Amygdala (tissue), 56 donors: Measurements from ENCODE around the gene KCNMA1.

Experiments
- DNase-seq, 56 donors: peaks; one replicate each; lab custom pipeline; 2025; lab: John Stamatoyannopoulos, UW

The KCNMA1 gene

GRCh38 chr10:77068969-77069368 is 568.6 kb downstream of the KCNMA1 start:
- DNase-seq: no peak

GRCh38 chr10:77068272-77068671 is 569.3 kb downstream of the KCNMA1 start:
- DNase-seq: no peak

- no peak for DNase-seq
These were observed 575.2 kb downstream of the KCNMA1 start for GRCh38 chr10:77062381-77062780.

GRCh38 chr10:77060913-77061312 is 576.7 kb downstream of the KCNMA1 start:
- DNase-seq: no peak

GRCh38 chr10:77056650-77057049 is 581.0 kb downstream of the KCNMA1 start:
- DNase-seq: no peak

- DNase-seq: no peak
These were observed 585.0 kb downstream of the KCNMA1 start for GRCh38 chr10:77052593-77052992.

GRCh38 chr10:77051837-77052236 is 585.8 kb downstream of the KCNMA1 start:
- DNase-seq: no peak

GRCh38 chr10:77049896-77050295 is 587.7 kb downstream of the KCNMA1 start:
- no peak for DNase-seq

GRCh38 chr10:77049146-77049545 is 588.5 kb downstream of the KCNMA1 start:
- no peak for DNase-seq

- DNase-seq: no peak
These were observed 592.5 kb downstream of the KCNMA1 start for GRCh38 chr10:77045085-77045484.

- no peak for DNase-seq
These were observed 594.2 kb downstream of the KCNMA1 start for GRCh38 chr10:77043420-77043763.

GRCh38 chr10:77042706-77043419 is 594.7 kb downstream of the KCNMA1 start:
- DNase-seq: no peak

GRCh38 chr10:77041636-77042258 is 595.9 kb downstream of the KCNMA1 start:
- no peak for DNase-seq

- DNase-seq: no peak
These were observed 599.2 kb downstream of the KCNMA1 start for GRCh38 chr10:77038407-77038806.

GRCh38 chr10:77037735-77038403 is 599.7 kb downstream of the KCNMA1 start:
- no peak for DNase-seq

GRCh38 chr10:77036993-77037734 is 600.4 kb downstream of the KCNMA1 start:
- DNase-seq: peak in 1 of 56 donors; percentile 3

- no peak for DNase-seq
These were observed 601.3 kb downstream of the KCNMA1 start for GRCh38 chr10:77036276-77036675.

GRCh38 chr10:77034795-77035194 is 602.8 kb downstream of the KCNMA1 start:
- DNase-seq: no peak

GRCh38 chr10:77034240-77034639 is 603.4 kb downstream of the KCNMA1 start:
- no peak for DNase-seq

GRCh38 chr10:77032188-77032570 is 605.4 kb downstream of the KCNMA1 start:
- no peak for DNase-seq

GRCh38 chr10:77031531-77032187 is 605.9 kb downstream of the KCNMA1 start:
- no peak for DNase-seq
